Daoy (cell line): ENCODE measurements around the gene SRP68. TPM values are rescaled to one million over a fixed set of nuclear protein-coding genes. Genes with fewer than 3 reads are reported as not detected.

Source experiments
- DNase-seq: peaks from one replicate; pipeline ENCODE4 v3.0.0-alpha.2; 2015; ENCODE audit warnings: low read depth
- total RNA-seq: library from RNA; depleted of rRNA; stranded (reverse); fragments of >200 nt; shearing (Covaris generic); gene quantifications from 2 replicates; pipeline ENCODE4 v1.2.3, GENCODE V29; 2014; rRNA removed

Gene SRP68
- 19.1 and 25.4 TPM in 2 replicates for total RNA-seq

GRCh38 chr17:76072148-76072858, at the start of gene SRP68:
Gene SRP68, minus strand, starts transcription at chr17:76072517. Its CDS starts 26 bp downstream, at chr17:76072491.
- peak; percentile 97 for DNase-seq

DNA sequence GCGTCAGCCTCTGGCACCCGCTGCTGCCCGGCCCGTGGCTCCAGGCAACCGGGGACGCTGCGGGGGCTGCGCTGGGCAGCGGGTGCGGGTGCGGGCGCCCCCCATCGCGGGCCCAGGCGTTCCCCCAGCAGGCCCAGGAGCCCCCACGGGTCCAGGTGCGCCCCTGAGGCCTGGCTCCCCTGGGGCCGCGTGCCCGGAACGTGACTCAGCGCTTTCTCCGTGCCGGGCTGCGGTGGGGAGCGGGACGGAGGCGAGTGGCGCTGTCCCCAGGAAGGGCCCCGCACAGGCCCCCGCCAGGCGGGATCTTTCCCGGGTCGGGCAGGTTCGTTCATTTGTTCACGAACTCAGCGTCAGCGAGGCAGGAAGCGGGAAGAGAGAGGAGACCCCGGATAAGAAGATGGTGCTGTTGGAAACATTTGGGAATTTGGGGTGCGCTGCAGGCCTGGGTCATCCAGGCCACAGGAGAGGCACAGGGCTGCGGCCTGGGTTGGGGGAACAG, 49.7 kb upstream of the SRP68 start:
- no peak for DNase-seq

GRCh38 chr17:76120658-76121008, 48.3 kb upstream of the SRP68 start:
- no peak for DNase-seq

DNA sequence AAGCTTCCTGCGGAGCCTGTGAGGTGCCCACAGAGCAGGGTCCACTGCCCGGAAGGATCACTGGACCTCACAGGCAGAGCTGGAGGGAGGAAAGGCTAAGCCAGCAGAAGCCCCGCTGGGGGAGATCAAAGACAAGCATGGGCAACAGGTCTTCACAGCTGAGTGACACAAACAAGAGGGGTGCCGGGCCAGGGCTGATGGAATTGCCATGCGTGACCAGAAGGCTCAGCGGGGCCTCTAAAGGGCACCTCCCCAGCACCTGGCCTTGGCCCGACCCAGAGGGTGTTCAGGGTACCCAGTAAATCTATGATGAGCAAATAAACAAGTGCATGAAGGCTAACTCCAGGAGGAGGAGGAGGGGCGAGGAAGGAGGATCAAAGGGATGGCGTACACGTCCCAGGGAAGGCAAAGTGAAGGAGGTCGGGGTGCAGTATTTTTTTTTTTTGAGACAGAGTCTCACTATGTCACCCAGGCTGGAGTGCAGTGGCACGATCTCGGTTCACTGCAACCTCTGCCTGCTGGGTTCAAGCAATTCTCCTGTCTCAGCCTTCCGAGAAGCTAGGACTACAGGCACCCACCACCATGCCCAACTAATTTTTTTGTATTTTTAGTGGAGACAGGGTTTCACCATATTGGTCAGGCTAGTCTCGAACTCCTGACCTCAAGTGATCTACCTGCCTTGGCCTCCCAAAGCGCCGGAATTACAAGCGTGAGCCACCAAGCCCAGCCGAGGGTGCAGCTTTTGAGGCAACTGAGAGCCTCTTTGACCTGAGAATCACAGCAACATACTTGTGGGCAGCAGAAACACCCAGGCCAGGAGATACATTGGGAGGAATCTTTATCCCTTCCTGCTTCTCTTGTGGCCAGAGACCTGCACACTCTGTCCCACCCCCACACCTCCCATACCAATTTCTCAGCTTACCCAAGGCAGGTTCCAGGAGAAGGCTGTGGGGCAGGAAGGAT, 47.4 kb upstream of the SRP68 start:
- DNase-seq = no peak

GRCh38 chr17:76115138-76115754, 42.9 kb upstream of the SRP68 start:
- DNase-seq = no peak

DNA sequence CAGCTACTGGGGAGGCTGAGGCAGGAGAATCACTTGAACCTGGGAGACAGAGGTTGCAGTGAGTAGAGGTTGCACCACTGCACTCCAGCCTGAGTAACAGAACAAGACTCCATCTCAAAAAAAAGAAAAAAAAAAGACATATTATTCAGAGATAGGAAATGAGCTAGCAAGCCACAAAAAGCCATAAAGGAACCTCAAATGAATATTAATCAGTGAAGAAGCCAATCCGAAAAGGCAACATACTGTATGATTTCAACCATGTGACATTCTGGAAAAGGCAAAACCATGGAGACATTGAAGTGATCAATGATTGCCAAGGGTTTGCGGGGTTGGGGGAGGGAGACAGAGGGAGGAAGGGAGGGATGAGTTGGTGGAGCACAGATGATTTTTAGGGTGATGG, 39.6 kb upstream of the SRP68 start:
- DNase-seq = no peak

DNA sequence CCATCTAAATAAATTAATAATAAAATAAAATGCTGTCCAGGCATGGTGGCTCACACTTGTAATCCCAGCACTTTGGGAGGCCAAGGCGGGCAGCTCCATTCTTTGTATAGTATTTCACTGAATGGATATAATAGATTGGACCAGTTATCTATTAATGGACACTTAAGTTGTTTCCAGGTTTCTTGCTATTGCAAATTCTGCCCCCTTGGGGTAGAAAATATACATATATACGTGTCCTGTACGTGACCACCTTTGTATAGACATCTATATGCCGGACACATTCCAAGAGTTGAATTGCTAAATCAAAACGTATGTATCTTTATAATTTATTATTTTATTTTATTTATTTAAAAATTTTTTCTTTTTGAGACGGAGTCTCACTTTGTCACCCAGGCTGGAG, 35.2 kb upstream of the SRP68 start:
- no peak for DNase-seq

DNA sequence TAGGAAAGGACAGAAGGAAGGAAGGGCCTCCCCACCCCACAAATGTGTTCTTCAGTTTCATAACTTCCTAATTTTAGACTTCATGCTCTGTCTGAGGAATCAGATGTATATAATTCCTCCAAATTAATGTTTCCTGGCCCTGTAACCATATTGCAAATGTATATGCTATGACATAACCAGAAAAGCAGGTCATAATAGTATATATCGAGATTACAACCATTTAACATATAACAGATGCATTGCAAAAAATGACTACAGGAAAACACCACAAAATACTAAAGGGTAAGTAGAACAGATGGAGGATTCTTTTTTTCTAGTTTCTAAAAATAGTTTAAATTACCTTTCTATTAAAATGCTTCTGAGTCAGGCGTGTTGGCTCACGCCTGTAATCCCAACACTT, 34.4 kb upstream of the SRP68 start:
- DNase-seq = no peak

DNA sequence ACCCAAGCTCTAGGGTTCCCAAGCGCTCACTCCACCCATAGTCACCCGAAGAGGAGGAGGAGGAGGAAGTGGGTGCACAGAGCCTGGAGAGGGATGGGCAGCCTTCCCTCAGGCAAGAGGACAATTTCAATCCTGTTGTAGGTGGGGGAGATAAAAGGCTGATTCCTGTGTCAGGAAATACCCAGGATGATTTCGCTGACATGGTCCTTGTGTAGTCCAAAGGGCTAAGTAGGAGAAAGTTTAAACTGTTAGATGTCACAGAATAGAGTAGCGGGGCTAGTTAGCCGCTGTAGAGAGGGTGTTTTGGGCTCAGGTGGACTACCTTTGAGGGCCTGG, 32.5 kb upstream of the SRP68 start:
- no peak for DNase-seq

GRCh38 chr17:76104140-76104895, 32.0 kb upstream of the SRP68 start:
- DNase-seq = no peak

DNA sequence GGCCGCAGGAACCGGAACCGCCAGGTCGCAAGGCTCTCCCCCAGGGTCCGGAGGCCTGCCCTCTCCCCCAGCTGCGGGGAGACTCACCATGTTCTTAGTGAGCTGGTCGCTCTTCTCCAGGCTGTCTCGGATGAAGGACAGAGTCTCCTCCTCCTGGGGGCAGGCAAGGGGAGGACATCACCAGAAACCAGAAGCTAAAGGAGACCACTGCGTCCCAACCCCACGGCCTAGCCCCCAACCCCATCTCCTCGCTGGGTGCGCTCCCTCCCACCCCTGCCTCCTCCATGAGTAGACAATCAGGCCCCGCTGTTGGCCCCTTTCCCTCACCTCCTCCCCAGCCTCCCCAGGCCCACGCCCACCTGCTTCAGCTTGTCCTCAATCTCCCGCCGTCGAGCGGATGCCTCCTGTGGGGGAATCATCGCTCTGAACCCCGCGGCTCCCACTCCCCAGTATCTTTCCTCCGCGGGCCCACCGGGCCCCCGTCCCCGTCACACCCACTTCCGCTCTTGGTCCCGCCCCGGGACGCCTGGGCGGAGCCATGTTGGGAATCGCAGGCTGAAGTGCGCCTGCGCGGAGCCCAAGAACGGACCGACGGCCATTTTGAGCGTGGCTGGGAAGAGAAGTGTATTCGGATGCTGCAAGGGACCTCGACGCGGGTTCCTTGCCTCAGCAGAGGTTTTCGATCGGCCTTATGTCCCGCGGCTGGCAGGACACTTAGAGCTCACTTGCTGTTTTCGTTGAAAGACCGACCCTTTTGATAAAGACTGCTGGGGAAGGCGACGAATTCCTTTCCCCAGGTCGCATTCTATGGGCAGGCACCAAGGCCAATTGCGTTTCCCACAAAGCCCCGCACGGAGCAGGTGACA, 31.2 kb upstream of the SRP68 start, which contains the start of gene EXOC7:
EXOC7 (minus strand) TSS at position 514 of the 866 bp plus-strand sequence; CDS start at position 419, 95 bp downstream.
- DNase-seq = peak; percentile 96

DNA sequence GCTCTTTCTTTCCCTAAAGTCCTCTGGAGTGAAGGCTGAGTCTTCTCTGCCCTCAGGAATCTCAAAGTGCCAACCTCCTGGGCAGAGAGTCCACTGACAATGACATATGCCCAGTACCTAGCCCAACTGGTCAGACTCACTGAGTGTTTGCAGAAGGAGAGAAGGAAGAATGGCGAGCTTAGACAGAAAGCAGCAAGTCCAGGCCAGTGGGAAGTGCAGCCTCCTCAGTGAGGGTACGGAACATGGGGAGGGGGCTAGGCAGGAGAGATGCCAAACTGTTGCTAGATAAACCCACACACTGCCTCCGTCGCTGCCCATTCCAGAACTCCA, 30.6 kb upstream of the SRP68 start:
- no peak for DNase-seq

DNA sequence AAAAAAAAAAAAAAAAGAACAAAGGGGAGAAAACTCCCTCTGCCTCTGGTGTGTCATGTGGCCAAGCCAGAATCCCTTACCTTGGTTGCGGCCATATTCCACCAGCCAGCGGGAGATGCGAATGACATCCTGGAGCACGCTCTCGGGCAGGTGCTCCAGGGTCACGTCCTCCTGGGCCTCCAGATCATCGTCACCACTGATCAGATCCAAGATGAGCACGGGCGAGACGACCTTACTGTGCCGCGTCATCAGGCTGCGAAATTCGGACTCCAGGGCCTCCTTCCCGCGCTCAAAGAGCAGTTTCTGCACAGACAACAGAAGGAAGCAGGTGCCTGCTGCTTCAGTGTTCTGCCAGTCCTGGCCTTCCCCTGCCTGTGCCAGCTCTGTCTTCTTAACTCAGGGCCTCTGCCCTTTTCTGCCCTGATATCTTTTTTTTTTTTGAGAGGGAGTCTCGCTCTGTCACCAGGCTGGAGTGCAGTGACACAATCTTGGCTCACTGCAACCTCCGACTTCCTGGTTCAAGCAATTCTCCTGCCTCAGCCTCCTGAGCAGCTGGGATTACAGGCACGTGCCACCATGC, 25.5 kb upstream of the SRP68 start:
- DNase-seq = no peak

- no peak for DNase-seq
Measured at GRCh38 chr17:76095943-76096342, 23.6 kb upstream of the SRP68 start.

DNA sequence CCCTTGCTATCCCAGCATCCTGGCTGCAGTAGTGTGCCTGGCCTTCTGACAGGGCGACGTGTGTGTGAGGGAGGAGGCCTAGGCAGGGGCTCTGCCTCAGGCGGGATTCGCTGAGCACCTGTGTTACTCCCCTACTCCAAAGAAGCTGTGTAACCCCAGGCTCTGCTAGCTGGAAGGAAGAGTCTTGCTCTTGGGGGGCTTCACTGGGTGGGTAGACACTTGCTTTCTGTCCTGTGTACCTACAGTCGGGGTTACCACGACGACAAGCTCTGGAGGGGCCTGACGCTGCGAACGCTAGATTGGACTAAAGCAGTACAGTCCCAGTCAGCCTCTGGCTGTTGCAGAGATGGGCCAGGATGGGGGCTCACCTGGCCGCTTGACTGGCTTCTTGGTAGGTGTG, 21.7 kb upstream of the SRP68 start:
- no peak for DNase-seq

- no peak for DNase-seq
Measured at GRCh38 chr17:76092526-76093413, 20.5 kb upstream of the SRP68 start.

DNA sequence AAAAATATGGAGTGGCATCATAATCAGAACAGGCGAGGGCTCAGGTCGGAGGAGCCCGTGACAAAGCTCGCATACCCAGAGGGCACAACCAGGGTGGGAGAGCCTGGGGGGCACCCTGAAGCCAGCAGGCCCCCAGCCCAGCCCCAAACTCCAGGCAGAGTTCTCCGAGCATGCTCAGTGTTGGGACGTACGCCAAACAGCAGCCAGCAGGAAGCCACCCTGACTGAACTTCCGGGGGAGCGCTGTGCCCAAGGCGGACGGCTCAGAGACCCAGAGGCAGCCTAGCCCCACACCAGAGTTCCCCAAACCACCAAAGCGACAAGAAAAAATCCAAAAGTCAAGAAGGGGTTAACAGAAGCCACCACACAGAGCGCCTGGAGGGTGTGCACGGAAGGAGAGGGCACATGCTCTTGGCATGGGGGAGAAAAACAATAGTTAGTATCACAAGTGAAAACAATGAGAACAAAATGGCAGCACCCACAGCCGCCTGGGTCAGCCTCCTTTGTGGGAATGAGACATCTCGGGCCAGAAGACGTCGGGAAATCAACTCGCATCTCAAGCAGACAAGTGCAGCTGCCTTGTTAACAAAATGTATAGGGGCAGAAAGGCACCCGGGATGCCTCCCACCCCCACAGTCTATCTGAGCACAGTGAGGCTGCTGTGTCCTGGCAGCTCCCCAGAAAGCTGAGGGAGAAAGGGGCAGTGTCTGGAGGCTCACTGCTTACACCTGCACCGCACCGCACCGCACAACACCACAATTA, 19.4 kb upstream of the SRP68 start:
- no peak for DNase-seq

DNA sequence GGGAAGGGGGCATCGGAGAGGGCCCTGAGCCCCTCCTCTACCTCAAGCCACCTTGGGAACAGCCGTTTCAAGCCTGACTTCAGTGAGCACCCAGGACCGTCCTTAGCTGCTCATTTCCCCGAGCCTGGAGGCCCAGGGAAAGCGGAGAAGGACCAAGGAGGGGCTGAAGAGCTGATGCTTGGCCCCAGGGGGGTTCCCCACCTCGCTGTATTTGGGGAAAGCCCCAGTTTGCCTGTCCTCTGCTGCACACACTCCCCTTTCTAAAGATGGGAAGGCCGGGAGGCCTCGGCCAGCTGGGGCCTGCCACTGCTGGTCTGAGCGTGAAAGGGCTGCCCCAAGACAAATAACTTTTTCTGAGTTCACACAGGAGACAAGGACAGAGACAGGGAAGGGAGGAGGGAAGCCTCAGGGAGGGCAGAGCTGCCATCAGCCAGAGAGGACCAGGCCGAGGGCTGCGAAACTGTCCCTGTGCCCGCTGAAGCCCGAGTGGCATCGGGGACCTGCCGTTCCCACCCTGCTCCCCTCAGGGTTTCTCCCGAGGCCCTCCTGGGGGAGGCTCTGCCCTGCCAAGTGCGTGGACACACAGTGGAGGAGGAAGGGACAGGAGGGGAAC, 18.3 kb upstream of the SRP68 start:
- DNase-seq = no peak
